Kidney glomerular epithelial cell (primary cell): ENCODE measurements around the gene IFT43.

Experiments used
- DNase-seq: peaks from one replicate; lab custom pipeline; 2025; lab: John Stamatoyannopoulos, UW

The IFT43 gene

GRCh38 chr14:75985618-75986438 lies at the start of gene IFT43:
IFT43 (plus strand) TSS chr14:75985763; CDS start chr14:75985787, 24 bp downstream.
- peak; percentile 69 for DNase-seq

- no peak for DNase-seq
Observed at GRCh38 chr14:75939200-75939599, 46.4 kb upstream of the IFT43 start.

GRCh38 chr14:75941030-75941429 lies 44.5 kb upstream of the IFT43 start:
- no peak for DNase-seq

- DNase-seq = no peak
Observed at GRCh38 chr14:75944607-75945241, 40.8 kb upstream of the IFT43 start.

GRCh38 chr14:75946785-75947184 lies 38.8 kb upstream of the IFT43 start:
- no peak for DNase-seq

- DNase-seq = no peak
Observed at GRCh38 chr14:75952489-75952888, 33.1 kb upstream of the IFT43 start.

GRCh38 chr14:75959031-75959430 lies 26.5 kb upstream of the IFT43 start:
- DNase-seq = no peak

GRCh38 chr14:75960231-75960630 lies 25.3 kb upstream of the IFT43 start:
- DNase-seq = no peak

GRCh38 chr14:75961662-75962061 lies 23.9 kb upstream of the IFT43 start:
- DNase-seq = no peak

- no peak for DNase-seq
Observed at GRCh38 chr14:75967866-75968265, 17.7 kb upstream of the IFT43 start.

GRCh38 chr14:75968456-75968855 lies 17.1 kb upstream of the IFT43 start:
- DNase-seq = no peak

- DNase-seq = no peak
Observed at GRCh38 chr14:75969126-75969525, 16.4 kb upstream of the IFT43 start.

- DNase-seq = no peak
Observed at GRCh38 chr14:75969891-75970290, 15.7 kb upstream of the IFT43 start.

- no peak for DNase-seq
Observed at GRCh38 chr14:75970989-75971388, 14.6 kb upstream of the IFT43 start.

GRCh38 chr14:75971509-75971908 lies 14.1 kb upstream of the IFT43 start:
- no peak for DNase-seq

GRCh38 chr14:75972801-75973421 lies 12.7 kb upstream of the IFT43 start:
- no peak for DNase-seq

- DNase-seq = no peak
Observed at GRCh38 chr14:75976826-75977581, 8.6 kb upstream of the IFT43 start.

GRCh38 chr14:75977582-75977943 lies 8.0 kb upstream of the IFT43 start:
- no peak for DNase-seq

- DNase-seq = no peak
Observed at GRCh38 chr14:75978249-75978731, 7.3 kb upstream of the IFT43 start.

- no peak for DNase-seq
Observed at GRCh38 chr14:75979071-75979571, 6.4 kb upstream of the IFT43 start.

- no peak for DNase-seq
Observed at GRCh38 chr14:75979648-75980565, 5.7 kb upstream of the IFT43 start.
